HEK293 (cell line): ENCODE results near the gene METTL21A.

Source experiments
- CTCF ChIA-PET: fragments of 350-600 bp; formaldehyde crosslinking; extraction: SDS; loops from one replicate; lab custom pipeline; 2021; ENCODE audit warnings: antibody characterized with exemption; lab: Yijun Ruan, JAX
- POLR2A ChIA-PET: fragments of 300-600 bp; formaldehyde crosslinking; extraction: SDS; loops from one replicate; lab custom pipeline; 2020; ENCODE audit warnings: antibody characterized with exemption, inconsistent platforms; lab: Yijun Ruan, JAX
- H3K27ac ChIP-seq: fragments of 200-500 bp; sonication (Bioruptor generic); 2 replicates; pipeline ENCODE4 v1.5.1; 2014; ENCODE audit warnings: low read depth, low read length, control low read depth, inconsistent platforms; ENCODE audit errors: extremely low read depth
- H3K36me3 ChIP-seq, 2 experiments: fragments of 200-500 bp in 1 of 2; sonication (Bioruptor generic) in 1 of 2; 1 replicate in 1 of 2; 2 replicates in 1 of 2; pipeline ENCODE4 v1.5.1; 2014 to 2017; ENCODE audit warnings: inconsistent platforms in 2 of 2, low read length in 2 of 2; ENCODE audit not compliant: control insufficient read depth in 2 of 2, insufficient read depth in 1 of 2
- H3K4me1 ChIP-seq: fragments of 200-500 bp; sonication (Bioruptor generic); 2 replicates; pipeline ENCODE4 v1.5.1; 2014; ENCODE audit warnings: mild to moderate bottlenecking, low read length, inconsistent platforms; ENCODE audit not compliant: control insufficient read depth, insufficient read depth
- H3K4me3 ChIP-seq: 2 replicates; pipeline ENCODE4 v1.5.1; 2011; ENCODE audit warnings: low read depth, mild to moderate bottlenecking, control low read depth, low read length, moderate library complexity
- H3K9me3 ChIP-seq: fragments of 200-500 bp; sonication (Bioruptor generic); 2 replicates; pipeline ENCODE4 v1.5.1; 2014; ENCODE audit warnings: low read depth, low read length, inconsistent platforms; ENCODE audit not compliant: control insufficient read depth, insufficient read depth
- EGR2 ChIP-seq: fragments of 450-650 bp; formaldehyde crosslinking; IDR thresholded peaks from 2 replicates; pipeline ENCODE4 v1.5.1; 2016; ENCODE audit warnings: low read depth, missing biosample characterization, missing genetic modification characterization
- GLI4 ChIP-seq: fragments of 450-650 bp; formaldehyde crosslinking; IDR thresholded peaks from 2 replicates; pipeline ENCODE4 v1.5.1; 2016; ENCODE audit warnings: missing biosample characterization, missing genetic modification characterization
- KLF10 ChIP-seq: fragments of 450-650 bp; IDR thresholded peaks from 2 replicates; pipeline ENCODE4 v1.5.1; 2018; ENCODE audit warnings: missing biosample characterization, mild to moderate bottlenecking, missing genetic modification characterization
- OSR2 ChIP-seq: fragments of 450-650 bp; formaldehyde crosslinking; IDR thresholded peaks from 2 replicates; pipeline ENCODE4 v1.5.1; 2016; ENCODE audit warnings: missing biosample characterization, missing genetic modification characterization
- PBX3 ChIP-seq: sonication (generic); formaldehyde crosslinking; IDR thresholded peaks from 2 replicates; pipeline ENCODE4 v1.8.1; 2022; ENCODE audit warnings: mild to moderate bottlenecking, moderate library complexity, missing genetic modification reagents
- REST ChIP-seq: fragments of 450-650 bp; formaldehyde crosslinking; IDR thresholded peaks from 2 replicates; pipeline ENCODE4 v1.5.1; 2016; ENCODE audit warnings: missing biosample characterization, missing genetic modification characterization
- SP2 ChIP-seq: fragments of 450-650 bp; formaldehyde crosslinking; IDR thresholded peaks from 2 replicates; pipeline ENCODE4 v1.5.1; 2016; ENCODE audit warnings: missing biosample characterization, missing genetic modification characterization
- TSHZ1 ChIP-seq: fragments of 450-650 bp; formaldehyde crosslinking; IDR thresholded peaks from 2 replicates; pipeline ENCODE4 v1.5.1; 2016; ENCODE audit warnings: missing biosample characterization, missing genetic modification characterization, borderline replicate concordance
- ZNF2 ChIP-seq: fragments of 450-650 bp; formaldehyde crosslinking; IDR thresholded peaks from 2 replicates; pipeline ENCODE4 v1.5.1; 2016; ENCODE audit warnings: missing biosample characterization, missing genetic modification characterization
- ZNF214 ChIP-seq: fragments of 450-650 bp; formaldehyde crosslinking; IDR thresholded peaks from 2 replicates; pipeline ENCODE4 v1.5.1; 2017; ENCODE audit warnings: missing biosample characterization, mild to moderate bottlenecking, missing genetic modification characterization, borderline replicate concordance
- ZNF239 ChIP-seq: fragments of 450-650 bp; formaldehyde crosslinking; IDR thresholded peaks from 2 replicates; pipeline ENCODE4 v1.5.1; 2016; ENCODE audit warnings: missing biosample characterization, missing genetic modification characterization
- ZNF391 ChIP-seq: fragments of 450-650 bp; formaldehyde crosslinking; IDR thresholded peaks from 2 replicates; pipeline ENCODE4 v1.5.1; 2016; ENCODE audit warnings: low read depth, missing biosample characterization, missing genetic modification characterization, borderline replicate concordance
- ZNF433 ChIP-seq: fragments of 450-650 bp; formaldehyde crosslinking; IDR thresholded peaks from 2 replicates; pipeline ENCODE4 v1.5.1; 2016; ENCODE audit warnings: missing biosample characterization, missing genetic modification characterization, low read depth
- ZNF501 ChIP-seq: fragments of 450-650 bp; formaldehyde crosslinking; IDR thresholded peaks from 2 replicates; pipeline ENCODE4 v1.5.1; 2016; ENCODE audit warnings: missing biosample characterization, missing genetic modification characterization
- ZNF530 ChIP-seq: fragments of 450-650 bp; formaldehyde crosslinking; IDR thresholded peaks from 2 replicates; pipeline ENCODE4 v1.5.1; 2016; ENCODE audit warnings: low read depth, missing biosample characterization, missing genetic modification characterization
- ZNF596 ChIP-seq: fragments of 450-650 bp; IDR thresholded peaks from 2 replicates; pipeline ENCODE4 v1.5.0; 2018; ENCODE audit warnings: missing biosample characterization, mild to moderate bottlenecking, missing genetic modification characterization, moderate library complexity
- ZNF704 ChIP-seq: fragments of 450-650 bp; formaldehyde crosslinking; IDR thresholded peaks from 2 replicates; pipeline ENCODE4 v1.5.1; 2016; ENCODE audit warnings: missing biosample characterization, missing genetic modification characterization
- TF ChIP-seq, protein P1 (sequence below): fragments of 450-650 bp; formaldehyde crosslinking; IDR thresholded peaks from 2 replicates; pipeline ENCODE4 v1.5.1; 2016; ENCODE audit warnings: missing biosample characterization, missing genetic modification characterization
- TF ChIP-seq, protein P2 (sequence below): fragments of 450-650 bp; formaldehyde crosslinking; IDR thresholded peaks from 2 replicates; pipeline ENCODE4 v1.5.1; 2016; ENCODE audit warnings: missing biosample characterization, missing genetic modification characterization
- TF ChIP-seq, protein P3 (sequence below): fragments of 450-650 bp; formaldehyde crosslinking; IDR thresholded peaks from 2 replicates; pipeline ENCODE4 v1.5.1; 2016; ENCODE audit warnings: missing biosample characterization, missing genetic modification characterization, low read depth

METTL21A gene

DNA sequence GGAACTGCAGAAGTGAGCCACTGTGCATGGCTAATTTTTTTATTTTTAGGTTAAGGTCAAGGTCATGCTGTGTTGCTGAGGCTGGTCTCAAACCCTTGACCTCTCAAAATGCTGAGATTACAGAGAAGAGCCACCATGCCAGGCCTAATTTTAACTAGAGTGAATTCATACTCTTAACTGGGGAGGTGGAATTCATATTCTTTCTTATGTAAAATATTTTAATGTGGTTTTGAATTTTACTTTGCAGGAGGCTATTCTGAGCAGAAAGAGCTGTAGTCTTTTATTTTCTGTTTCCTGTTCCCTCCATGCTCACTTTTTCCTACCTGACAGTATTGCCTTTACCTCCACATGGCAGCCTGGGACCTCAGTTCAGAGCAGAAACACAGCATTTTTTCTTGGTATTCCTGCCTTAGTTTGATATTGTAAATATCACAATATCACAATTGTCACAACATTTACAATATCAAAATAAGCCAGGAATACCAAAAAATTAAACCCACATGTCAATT lies 49.1 kb upstream of the METTL21A start (continued):
- TF ChIP-seq, protein P1, sequence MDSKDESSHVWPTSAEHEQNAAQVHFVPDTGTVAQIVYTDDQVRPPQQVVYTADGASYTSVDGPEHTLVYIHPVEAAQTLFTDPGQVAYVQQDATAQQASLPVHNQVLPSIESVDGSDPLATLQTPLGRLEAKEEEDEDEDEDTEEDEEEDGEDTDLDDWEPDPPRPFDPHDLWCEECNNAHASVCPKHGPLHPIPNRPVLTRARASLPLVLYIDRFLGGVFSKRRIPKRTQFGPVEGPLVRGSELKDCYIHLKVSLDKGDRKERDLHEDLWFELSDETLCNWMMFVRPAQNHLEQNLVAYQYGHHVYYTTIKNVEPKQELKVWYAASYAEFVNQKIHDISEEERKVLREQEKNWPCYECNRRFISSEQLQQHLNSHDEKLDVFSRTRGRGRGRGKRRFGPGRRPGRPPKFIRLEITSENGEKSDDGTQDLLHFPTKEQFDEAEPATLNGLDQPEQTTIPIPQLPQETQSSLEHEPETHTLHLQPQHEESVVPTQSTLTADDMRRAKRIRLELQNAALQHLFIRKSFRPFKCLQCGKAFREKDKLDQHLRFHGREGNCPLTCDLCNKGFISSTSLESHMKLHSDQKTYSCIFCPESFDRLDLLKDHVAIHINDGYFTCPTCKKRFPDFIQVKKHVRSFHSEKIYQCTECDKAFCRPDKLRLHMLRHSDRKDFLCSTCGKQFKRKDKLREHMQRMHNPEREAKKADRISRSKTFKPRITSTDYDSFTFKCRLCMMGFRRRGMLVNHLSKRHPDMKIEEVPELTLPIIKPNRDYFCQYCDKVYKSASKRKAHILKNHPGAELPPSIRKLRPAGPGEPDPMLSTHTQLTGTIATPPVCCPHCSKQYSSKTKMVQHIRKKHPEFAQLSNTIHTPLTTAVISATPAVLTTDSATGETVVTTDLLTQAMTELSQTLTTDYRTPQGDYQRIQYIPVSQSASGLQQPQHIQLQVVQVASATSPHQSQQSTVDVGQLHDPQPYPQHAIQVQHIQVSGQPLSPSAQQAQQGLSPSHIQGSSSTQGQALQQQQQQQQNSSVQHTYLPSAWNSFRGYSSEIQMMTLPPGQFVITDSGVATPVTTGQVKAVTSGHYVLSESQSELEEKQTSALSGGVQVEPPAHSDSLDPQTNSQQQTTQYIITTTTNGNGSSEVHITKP (tag by site-specific recombination) = no peak
- TF ChIP-seq EGR2 (tag by site-specific recombination) (no peak), ZNF704 (tag by site-specific recombination) (no peak), ZNF2 (tag by site-specific recombination) (no peak), SP2 (no peak), ZNF501 (tag by site-specific recombination) (no peak), ZNF433 (no peak)
- TF ChIP-seq, protein P2, sequence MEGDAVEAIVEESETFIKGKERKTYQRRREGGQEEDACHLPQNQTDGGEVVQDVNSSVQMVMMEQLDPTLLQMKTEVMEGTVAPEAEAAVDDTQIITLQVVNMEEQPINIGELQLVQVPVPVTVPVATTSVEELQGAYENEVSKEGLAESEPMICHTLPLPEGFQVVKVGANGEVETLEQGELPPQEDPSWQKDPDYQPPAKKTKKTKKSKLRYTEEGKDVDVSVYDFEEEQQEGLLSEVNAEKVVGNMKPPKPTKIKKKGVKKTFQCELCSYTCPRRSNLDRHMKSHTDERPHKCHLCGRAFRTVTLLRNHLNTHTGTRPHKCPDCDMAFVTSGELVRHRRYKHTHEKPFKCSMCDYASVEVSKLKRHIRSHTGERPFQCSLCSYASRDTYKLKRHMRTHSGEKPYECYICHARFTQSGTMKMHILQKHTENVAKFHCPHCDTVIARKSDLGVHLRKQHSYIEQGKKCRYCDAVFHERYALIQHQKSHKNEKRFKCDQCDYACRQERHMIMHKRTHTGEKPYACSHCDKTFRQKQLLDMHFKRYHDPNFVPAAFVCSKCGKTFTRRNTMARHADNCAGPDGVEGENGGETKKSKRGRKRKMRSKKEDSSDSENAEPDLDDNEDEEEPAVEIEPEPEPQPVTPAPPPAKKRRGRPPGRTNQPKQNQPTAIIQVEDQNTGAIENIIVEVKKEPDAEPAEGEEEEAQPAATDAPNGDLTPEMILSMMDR (tag by site-specific recombination) = no peak

DNA sequence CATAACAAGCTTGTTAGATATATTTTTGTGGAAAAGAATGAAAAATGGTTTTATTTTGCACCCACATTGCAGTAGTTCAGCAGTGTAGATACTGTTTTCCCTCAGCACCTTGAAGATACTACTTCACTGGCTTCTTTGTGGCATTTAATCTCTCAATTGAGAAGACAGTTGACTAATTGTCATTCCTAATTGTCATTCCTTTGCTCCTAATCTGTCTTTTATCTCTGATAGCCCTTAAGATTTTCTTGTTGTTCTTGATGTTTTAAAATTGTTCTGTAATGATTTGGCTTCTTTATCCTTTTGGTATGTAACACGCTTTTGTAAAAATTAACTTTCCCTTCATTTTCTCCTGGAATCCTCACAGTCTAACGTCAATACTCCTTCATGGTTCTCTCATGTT lies 48.2 kb upstream of the METTL21A start:
- POLR2A ChIA-PET = no interaction called here
- TF ChIP-seq ZNF596 (tag by site-specific recombination) (no peak), TSHZ1 (tag by site-specific recombination) (no peak), ZNF530 (no peak), ZNF214 (tag by site-specific recombination) (no peak), REST (tag by site-specific recombination) (no peak), KLF10 (tag by site-specific recombination) (no peak), PBX3 (no peak), ZNF391 (tag by site-specific recombination) (no peak), ZNF239 (tag by site-specific recombination) (no peak), GLI4 (tag by site-specific recombination) (no peak), OSR2 (tag by site-specific recombination) (no peak)
- TF ChIP-seq, protein P3, sequence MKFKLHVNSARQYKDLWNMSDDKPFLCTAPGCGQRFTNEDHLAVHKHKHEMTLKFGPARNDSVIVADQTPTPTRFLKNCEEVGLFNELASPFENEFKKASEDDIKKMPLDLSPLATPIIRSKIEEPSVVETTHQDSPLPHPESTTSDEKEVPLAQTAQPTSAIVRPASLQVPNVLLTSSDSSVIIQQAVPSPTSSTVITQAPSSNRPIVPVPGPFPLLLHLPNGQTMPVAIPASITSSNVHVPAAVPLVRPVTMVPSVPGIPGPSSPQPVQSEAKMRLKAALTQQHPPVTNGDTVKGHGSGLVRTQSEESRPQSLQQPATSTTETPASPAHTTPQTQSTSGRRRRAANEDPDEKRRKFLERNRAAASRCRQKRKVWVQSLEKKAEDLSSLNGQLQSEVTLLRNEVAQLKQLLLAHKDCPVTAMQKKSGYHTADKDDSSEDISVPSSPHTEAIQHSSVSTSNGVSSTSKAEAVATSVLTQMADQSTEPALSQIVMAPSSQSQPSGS (tag by site-specific recombination) = no peak

More for the DNA sequence above, 48.2 kb upstream of the METTL21A start:
- H3K36me3 ChIP-seq = no peaks in the 10 kb centered on the region
- no peaks in the 10 kb centered on the region for H3K9me3 ChIP-seq
- H3K4me1 ChIP-seq = no peaks in the 10 kb centered on the region
- H3K4me3 ChIP-seq = no peak overlapping the region
- no peak overlapping the region for H3K27ac ChIP-seq
- CTCF ChIA-PET = no interaction called here
